Muscle of back (tissue), 13 donors: ENCODE results near the gene TNS3. TPM values are rescaled to one million over a fixed set of nuclear protein-coding genes. Genes with fewer than 3 reads are reported as not detected.
"Not testable (repeated sequence)": the region's sequence is repeated elsewhere in the genome, so short reads cannot be mapped to it uniquely, and the experiment has no call there.

ENCODE experiments used
- DNase-seq, 3 donors: peaks; one replicate each; pipeline versions ENCODE4 v3.0.0 to v3.0.0-alpha.2; 2013
- long read RNA-seq, 9 donors: transcript quantifications; one replicate each; lab custom pipeline, GENCODE V29; 2026
- polyA plus RNA-seq, 10 donors: library from polyadenylated mRNA; unstranded; fragments of 120-200 nt; gene quantifications; one replicate each; pipeline ENCODE4 v1.2.1, GENCODE V29; 2013; ENCODE audit not compliant: insufficient read length in 10 of 10

The TNS3 gene
- 10 to 100 TPM; 24.5 to 51.0 (median 27.3) TPM for polyA plus RNA-seq
- long read RNA-seq, donor 1, partial matches to known transcripts, result 5 of 5 reads
- long read RNA-seq, donor 1, other reads (novel, unspliced or antisense), result 0 of 5 reads
- long read RNA-seq, donor 2, result 0 reads
- long read RNA-seq, donor 3, result 0 reads
- long read RNA-seq, donor 4, result 0 reads
- long read RNA-seq, donor 5, partial matches to known transcripts, result 6 of 6 reads
- long read RNA-seq, donor 5, other reads (novel, unspliced or antisense), result 0 of 6 reads
- long read RNA-seq, donor 6, partial matches to known transcripts, result 0 of 1 reads
- long read RNA-seq, donor 6, other reads (novel, unspliced or antisense), result 0 of 1 reads
- long read RNA-seq, donor 7, result 0 reads
- long read RNA-seq, donor 8, result 0 reads
- long read RNA-seq, donor 9, result 0 reads

GRCh38 chr7:47581804-47582763 is at the start of gene TNS3:
Gene TNS3, minus strand, starts transcription at chr7:47582111. Its CDS starts 142,475 bp downstream, at chr7:47439636.
- DNase-seq, result peak in 1 of 3 donors; percentile 84

GRCh38 chr7:47631711-47632110 is 49.8 kb upstream of the TNS3 start:
- DNase-seq, result no peak

GRCh38 chr7:47627580-47628283 is 45.8 kb upstream of the TNS3 start:
- no peak for DNase-seq

GRCh38 chr7:47625861-47626715 is 44.2 kb upstream of the TNS3 start:
- no peak for DNase-seq

GRCh38 chr7:47624689-47625088 is 42.8 kb upstream of the TNS3 start:
- DNase-seq, result no peak

GRCh38 chr7:47622946-47623640 is 41.2 kb upstream of the TNS3 start:
- DNase-seq, result peak; percentile 89 to 96 (median 95)

- no peak for DNase-seq
Observed at GRCh38 chr7:47622586-47622945, 40.7 kb upstream of the TNS3 start.

GRCh38 chr7:47621979-47622561 is 40.2 kb upstream of the TNS3 start:
- peak in 1 of 3 donors; percentile 49 for DNase-seq

- DNase-seq, result no peak
Observed at GRCh38 chr7:47621347-47621746, 39.4 kb upstream of the TNS3 start.

GRCh38 chr7:47619806-47620205 is 37.9 kb upstream of the TNS3 start:
- DNase-seq, result no peak

GRCh38 chr7:47617131-47617530 is 35.2 kb upstream of the TNS3 start:
- no peak for DNase-seq

- DNase-seq, result no peak
Observed at GRCh38 chr7:47614450-47614849, 32.5 kb upstream of the TNS3 start.

- no peak for DNase-seq
Observed at GRCh38 chr7:47611045-47611511, 29.2 kb upstream of the TNS3 start.

- peak in 1 of 3 donors; percentile 63 for DNase-seq
Observed at GRCh38 chr7:47610506-47611044, 28.7 kb upstream of the TNS3 start.

- peak in 2 of 3 donors; percentile 36 to 71 for DNase-seq
Observed at GRCh38 chr7:47609803-47610452, 28.0 kb upstream of the TNS3 start.

- not testable (repeated sequence) for DNase-seq
Observed at GRCh38 chr7:47606593-47607046, 24.7 kb upstream of the TNS3 start.

- no peak for DNase-seq
Observed at GRCh38 chr7:47605816-47606575, 24.1 kb upstream of the TNS3 start.

GRCh38 chr7:47604496-47604890 is 22.6 kb upstream of the TNS3 start:
- DNase-seq, result no peak
